NCI-H1092 treated with DMSO at 0.1 percent for 48 hours (cell line): ENCODE results near the gene SV2B.

ENCODE experiments used
- DNase-seq: peaks from one replicate; lab custom pipeline; 2025; lab: John Stamatoyannopoulos, UW

The SV2B gene

GRCh38 chr15:91104111-91104510 is 4.1 kb downstream of the SV2B start:
- DNase-seq, result peak; percentile 81

DNA sequence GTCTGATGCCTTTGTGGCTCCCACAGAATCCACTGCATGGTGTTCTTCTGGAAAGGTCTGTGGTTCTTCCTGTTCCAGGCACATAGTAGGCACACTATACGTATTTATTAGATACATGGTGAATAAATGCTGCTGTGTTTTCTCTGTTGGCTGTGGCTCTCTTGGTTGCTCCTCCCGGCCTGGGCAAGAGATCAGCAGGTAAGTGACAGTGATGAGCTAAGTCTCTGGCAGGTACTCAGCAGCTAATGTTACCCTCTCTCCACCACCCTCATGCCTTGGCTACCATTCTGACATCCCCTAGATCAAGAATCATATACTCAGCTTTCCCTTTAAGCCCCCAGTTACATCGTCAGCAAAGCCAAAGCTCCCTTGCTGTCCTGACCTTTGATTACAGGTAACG is 8.4 kb downstream of the SV2B start:
- no peak for DNase-seq

DNA sequence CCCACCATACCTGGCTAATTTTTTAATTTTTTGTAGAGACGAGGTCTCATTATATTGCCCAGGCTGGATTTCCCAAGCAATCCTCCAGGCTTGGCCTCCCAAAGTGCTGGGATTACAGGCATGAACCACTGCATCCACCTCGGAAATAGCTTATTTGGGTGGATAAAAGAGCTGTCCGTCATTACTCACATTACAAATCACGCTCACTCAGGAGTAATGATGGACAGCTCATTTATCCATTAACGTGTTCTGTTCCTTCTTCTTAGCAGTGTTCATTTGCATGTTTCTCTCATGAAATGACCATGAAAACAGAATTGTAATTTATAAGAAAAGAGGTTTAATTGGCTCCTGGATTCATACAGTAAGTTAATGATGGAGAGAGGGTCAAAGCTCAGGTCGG is 9.8 kb downstream of the SV2B start:
- no peak for DNase-seq

- DNase-seq, result no peak
Observed at GRCh38 chr15:91110407-91110806, 10.3 kb downstream of the SV2B start.

DNA sequence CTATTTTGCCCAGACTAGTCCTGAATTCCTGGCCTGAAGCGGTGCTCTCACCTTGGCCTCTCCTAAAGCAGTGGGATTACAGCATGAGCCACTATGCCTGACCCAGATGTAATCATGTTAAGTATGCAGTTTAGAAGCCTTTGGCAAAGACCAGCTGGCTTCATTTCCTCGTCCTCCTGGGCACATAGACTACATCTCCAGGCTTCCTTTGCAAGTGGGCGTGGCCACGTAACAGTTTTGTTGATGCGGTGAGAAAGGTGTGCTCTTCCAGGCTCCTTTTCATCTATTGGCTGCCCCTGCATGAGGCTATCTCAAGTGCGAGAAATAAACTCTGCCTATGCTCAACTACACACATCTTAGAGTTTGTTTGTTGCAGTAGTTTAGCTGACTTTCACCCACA is 13.0 kb downstream of the SV2B start:
- no peak for DNase-seq

GRCh38 chr15:91114301-91114700 is 14.2 kb downstream of the SV2B start:
- DNase-seq, result no peak

DNA sequence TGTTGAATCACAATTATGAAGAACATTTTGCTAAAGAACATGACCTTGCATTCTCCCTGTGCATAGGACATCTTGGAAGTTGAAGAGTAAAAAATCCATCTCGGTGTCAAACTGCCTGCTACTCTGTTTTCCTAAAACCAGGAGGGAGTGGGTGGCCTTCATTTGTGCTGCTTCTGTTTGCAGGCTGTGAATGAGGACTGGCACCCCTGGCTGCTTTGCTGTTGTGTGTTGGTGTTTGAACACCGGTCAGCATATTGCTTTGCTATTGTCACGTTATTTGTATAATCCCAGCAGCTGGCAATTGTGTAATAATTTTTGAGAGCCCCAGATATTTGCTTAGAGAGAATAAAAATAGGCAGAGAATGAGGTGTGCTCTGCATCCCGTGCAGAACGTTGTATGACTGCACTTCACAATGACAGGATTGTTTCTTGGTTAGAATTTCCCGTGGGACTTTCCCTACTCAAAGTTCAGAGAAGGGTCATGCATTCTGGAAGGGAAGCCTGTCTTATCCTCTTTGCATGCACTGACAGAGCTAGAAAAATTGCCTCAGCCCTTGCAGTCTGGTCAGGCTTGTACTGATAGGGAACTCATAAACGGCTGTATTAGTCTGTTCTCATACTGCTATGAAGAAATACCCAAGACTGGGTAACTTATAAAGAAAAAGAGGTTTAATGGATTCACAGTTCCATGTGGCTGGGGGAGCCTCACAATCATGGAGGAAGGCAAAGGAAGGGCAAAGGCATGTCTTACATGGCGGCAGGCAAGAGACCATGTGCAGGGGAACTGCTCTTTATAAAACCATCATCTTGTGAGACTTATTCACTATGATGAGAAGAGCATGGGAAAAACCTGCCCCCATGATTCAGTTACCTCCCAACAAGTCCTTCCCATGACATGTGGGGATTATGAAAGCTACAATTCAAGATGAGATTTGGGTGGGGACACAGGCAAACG is 16.3 kb downstream of the SV2B start:
- DNase-seq, result peak; percentile 90

DNA sequence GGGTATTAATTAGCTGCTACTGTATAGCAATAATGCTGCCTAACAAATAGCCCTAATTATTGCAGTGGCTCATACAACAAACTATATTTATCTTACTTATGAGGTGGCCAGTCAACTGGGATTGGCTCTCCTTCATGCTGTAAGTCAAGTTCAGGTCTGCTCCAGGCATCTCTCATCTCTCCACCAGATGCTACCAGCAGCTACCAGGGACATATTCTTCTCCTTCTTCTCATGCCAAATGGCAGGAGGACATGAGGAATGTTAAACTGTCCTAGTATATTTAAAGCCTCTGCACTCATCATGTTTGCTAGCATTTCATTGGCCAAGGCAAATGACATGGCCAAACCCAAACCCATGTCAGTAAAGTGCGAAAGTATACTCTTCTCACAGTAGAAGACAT is 17.3 kb downstream of the SV2B start:
- DNase-seq, result no peak

GRCh38 chr15:91118817-91119590 is 18.9 kb downstream of the SV2B start:
- DNase-seq, result no peak

DNA sequence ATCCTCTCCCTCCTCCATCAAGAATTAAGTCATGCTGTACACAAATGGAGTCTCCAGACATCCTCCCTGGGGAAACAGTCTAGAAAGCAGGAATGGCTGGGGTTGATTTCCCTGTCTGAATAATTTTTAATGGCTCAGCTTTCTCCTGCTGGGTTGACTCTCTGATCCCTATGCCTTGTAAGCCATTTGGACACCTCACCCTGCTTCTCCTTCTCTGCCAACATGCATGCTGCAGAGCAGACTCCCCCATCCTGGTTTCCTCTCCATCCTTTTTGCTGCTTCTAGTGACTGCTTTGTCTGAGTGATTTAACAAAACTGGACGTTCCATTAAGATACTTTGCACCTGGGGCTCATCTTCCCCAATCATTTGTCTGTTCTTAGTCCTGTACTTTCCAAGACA is 22.2 kb downstream of the SV2B start:
- no peak for DNase-seq

- no peak for DNase-seq
Observed at GRCh38 chr15:91124132-91124531, 24.1 kb downstream of the SV2B start.

DNA sequence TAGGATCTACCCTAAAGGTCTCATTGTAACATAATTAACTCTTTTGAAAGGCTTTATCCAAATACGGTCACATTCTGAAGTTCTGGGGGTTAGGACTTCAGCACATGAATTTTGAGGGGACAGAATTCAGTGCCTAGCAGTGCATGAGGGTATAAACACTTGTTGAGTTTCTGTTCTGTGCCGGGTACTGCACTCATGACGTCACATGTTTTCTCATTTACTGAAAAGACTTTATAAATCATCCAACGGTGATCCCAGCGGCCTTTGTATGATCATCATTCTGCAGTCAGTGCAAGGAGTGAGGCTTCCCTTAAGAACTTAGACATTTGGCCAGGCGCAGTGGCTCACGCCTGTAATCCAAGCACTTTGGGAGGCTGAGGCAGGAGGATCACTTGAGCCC is 25.1 kb downstream of the SV2B start:
- no peak for DNase-seq

GRCh38 chr15:91126080-91126479 is 26.0 kb downstream of the SV2B start:
- no peak for DNase-seq

GRCh38 chr15:91127236-91127955 is 27.3 kb downstream of the SV2B start:
- no peak for DNase-seq

DNA sequence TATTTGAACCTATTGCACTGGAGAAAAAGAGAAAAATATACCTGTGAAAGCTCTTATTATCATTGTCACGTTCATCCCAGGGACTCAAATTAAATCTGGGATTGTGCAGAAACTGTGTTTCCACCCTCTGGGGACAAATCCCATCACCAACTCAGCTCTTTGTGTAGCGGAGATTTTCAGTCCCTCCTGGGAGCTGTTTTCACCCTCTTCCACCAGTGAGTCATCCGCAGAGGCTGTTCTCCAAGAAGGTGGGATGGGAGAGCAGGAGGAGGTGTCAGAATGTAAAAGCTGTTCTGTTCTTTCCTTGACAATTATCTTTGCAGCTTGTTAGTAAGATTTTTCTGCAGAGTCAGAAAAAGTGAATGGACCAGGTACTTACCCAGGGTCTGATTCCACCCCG is 28.0 kb downstream of the SV2B start:
- no peak for DNase-seq

DNA sequence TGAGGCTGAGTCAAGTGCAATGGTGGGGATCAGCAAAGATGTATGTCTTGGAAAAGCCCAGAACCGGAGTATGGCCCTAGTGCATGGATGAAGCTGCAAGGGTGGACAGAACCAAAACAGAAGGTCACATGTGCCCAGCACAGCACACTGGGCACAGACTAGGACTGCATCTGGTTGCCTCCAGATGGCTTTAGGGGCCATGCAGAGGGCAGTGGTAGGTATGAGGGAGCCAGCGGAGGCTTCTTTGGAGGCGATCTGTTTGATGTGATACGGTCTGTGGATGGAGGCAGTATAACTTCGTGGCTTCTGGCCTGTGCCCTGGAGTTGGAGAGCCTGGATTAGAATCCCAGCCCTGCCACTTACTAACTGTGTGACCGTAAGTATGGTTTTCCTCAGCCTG is 29.4 kb downstream of the SV2B start:
- no peak for DNase-seq

DNA sequence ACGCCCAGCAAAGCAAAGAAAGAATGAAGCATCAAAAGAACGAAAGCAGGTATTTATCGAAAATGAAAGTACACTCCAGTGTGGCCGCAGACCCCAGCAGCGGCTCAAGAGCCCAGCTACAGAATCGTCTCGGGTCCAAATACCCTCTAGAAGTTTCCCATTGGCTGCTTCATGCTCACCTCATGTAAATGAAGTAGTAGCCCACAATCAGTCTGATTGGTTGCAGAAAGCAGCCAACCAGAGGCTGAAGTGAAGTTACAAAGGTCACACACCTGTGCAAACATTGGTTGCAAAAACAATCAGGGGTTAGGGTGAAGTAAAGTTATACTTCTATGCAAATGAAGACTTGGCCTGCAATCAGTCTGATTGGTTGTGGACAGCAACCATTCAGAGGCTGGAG is 32.0 kb downstream of the SV2B start:
- DNase-seq, result no peak

DNA sequence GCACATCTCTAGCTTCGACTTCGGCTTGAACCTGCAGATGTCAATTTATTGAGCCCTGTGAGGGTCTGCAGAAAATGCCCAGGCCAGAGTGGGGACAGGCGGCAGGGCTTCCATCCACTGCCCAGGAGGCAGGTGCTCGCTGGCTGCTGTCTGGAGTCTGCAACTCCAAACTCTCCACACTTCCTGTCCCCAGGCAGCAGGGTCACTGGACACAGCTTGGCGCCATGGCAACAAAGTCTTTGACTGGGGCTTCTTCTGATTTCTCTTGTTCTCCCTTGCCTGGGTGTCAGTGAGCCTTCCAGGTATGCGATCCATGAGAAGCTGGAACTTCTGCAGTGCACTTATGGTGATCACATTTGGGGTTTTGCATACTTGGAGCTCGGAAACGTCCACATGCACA is 33.5 kb downstream of the SV2B start:
- no peak for DNase-seq

- no peak for DNase-seq
Observed at GRCh38 chr15:91135201-91136130, 35.4 kb downstream of the SV2B start.

- DNase-seq, result no peak
Observed at GRCh38 chr15:91136386-91136923, 36.4 kb downstream of the SV2B start.

- DNase-seq, result no peak
Observed at GRCh38 chr15:91140601-91141000, 40.5 kb downstream of the SV2B start.
